Fibroblast of skin of right quadriceps (primary cell): ENCODE results near the gene OR9A4.
"Not testable (repeated sequence)": the region's sequence is repeated elsewhere in the genome, so short reads cannot be mapped to it uniquely, and the experiment has no call there.

Source experiments
- DNase-seq: peaks from one replicate; pipeline ENCODE4 v3.0.0-alpha.2; 2013

OR9A4 gene

GRCh38 chr7:141916099-141916498 lies at the start of gene OR9A4:
TSS of gene OR9A4 (plus strand) at chr7:141916399. CDS start at chr7:141918876, 2,477 bp downstream.
- no peak for DNase-seq

GRCh38 chr7:141866974-141867373 lies 49.2 kb upstream of the OR9A4 start:
- DNase-seq = no peak

- no peak for DNase-seq
These were observed 43.3 kb upstream of the OR9A4 start for GRCh38 chr7:141872931-141873330.

- no peak for DNase-seq
These were observed 41.4 kb upstream of the OR9A4 start for GRCh38 chr7:141874787-141875186.

- no peak for DNase-seq
These were observed 40.7 kb upstream of the OR9A4 start for GRCh38 chr7:141875453-141875852.

- no peak for DNase-seq
These were observed 39.8 kb upstream of the OR9A4 start for GRCh38 chr7:141876371-141876770.

- no peak for DNase-seq
These were observed 38.8 kb upstream of the OR9A4 start for GRCh38 chr7:141877365-141877764.

- no peak for DNase-seq
These were observed 35.2 kb upstream of the OR9A4 start for GRCh38 chr7:141880960-141881359.

GRCh38 chr7:141884539-141885225 lies 31.5 kb upstream of the OR9A4 start:
- DNase-seq = no peak

GRCh38 chr7:141889321-141889720 lies 26.9 kb upstream of the OR9A4 start:
- no peak for DNase-seq

GRCh38 chr7:141891336-141891735 lies 24.9 kb upstream of the OR9A4 start:
- DNase-seq = no peak

GRCh38 chr7:141899366-141899765 lies 16.8 kb upstream of the OR9A4 start:
- DNase-seq = not testable (repeated sequence)

- no peak for DNase-seq
These were observed 9.9 kb upstream of the OR9A4 start for GRCh38 chr7:141906285-141906684.

GRCh38 chr7:141911391-141911790 lies 4.8 kb upstream of the OR9A4 start:
- no peak for DNase-seq

- no peak for DNase-seq
These were observed 634 bp upstream of the OR9A4 start for GRCh38 chr7:141915565-141915964.

- no peak for DNase-seq
These were observed 4.1 kb downstream of the OR9A4 start for GRCh38 chr7:141920281-141920680.

- DNase-seq = no peak
These were observed 12.1 kb downstream of the OR9A4 start for GRCh38 chr7:141928146-141928844.

GRCh38 chr7:141928845-141929195 lies 12.6 kb downstream of the OR9A4 start:
- no peak for DNase-seq

GRCh38 chr7:141930211-141930610 lies 14.0 kb downstream of the OR9A4 start:
- no peak for DNase-seq

- DNase-seq = no peak
These were observed 24.9 kb downstream of the OR9A4 start for GRCh38 chr7:141941075-141941474.

- DNase-seq = no peak
These were observed 27.6 kb downstream of the OR9A4 start for GRCh38 chr7:141943846-141944245.

GRCh38 chr7:141944811-141945210 lies 28.6 kb downstream of the OR9A4 start:
- DNase-seq = no peak

GRCh38 chr7:141945356-141945755 lies 29.2 kb downstream of the OR9A4 start:
- DNase-seq = peak; percentile 17

GRCh38 chr7:141946796-141947195 lies 30.6 kb downstream of the OR9A4 start, which contains the start of gene CLEC5A:
TSS of gene CLEC5A (minus strand) at chr7:141946974. CDS start at chr7:141946292, 682 bp downstream.
- no peak for DNase-seq

- no peak for DNase-seq
These were observed 32.8 kb downstream of the OR9A4 start for GRCh38 chr7:141949021-141949420.
